Breast epithelium (tissue), 3 donors: ENCODE measurements around the gene SLC41A3.

ENCODE experiments used
- CTCF ChIP-seq, 3 donors: fragments of 450-650 bp; IDR thresholded peaks; one replicate each; pipeline ENCODE4 v1.5.1; 2016 to 2017; ENCODE audit warnings: antibody characterized with exemption in 3 of 3, mild to moderate bottlenecking in 3 of 3, moderate library complexity in 3 of 3
- POLR2A ChIP-seq: fragments of 450-650 bp; IDR thresholded peaks from one replicate; pipeline ENCODE4 v1.6.1; 2016; ENCODE audit warnings: antibody characterized with exemption, mild to moderate bottlenecking, moderate library complexity

GRCh38 chr3:126077754-126078153 is 6.2 kb downstream of the SLC41A3 start:
- TF ChIP-seq CTCF (IDR thresholded peaks at IDR 0.05) (no peak), POLR2A (no peak)
